Mesendoderm (in vitro differentiated cells): ENCODE results near the gene SLC6A5.

Experiments
- DNase-seq: peaks from one replicate; pipeline ENCODE4 v3.0.0; 2013
- H2AK5ac ChIP-seq: 2 replicates; pipeline ENCODE4 v1.6.1; 2013; ENCODE audit warnings: low read length, inconsistent platforms
- H2BK120ac ChIP-seq: 2 replicates; pipeline ENCODE4 v1.6.1; 2013; ENCODE audit warnings: low read depth, mild to moderate bottlenecking, low read length, moderate library complexity, mixed read lengths
- H2BK15ac ChIP-seq: replicated peaks from 2 replicates; pipeline ENCODE4 v1.6.1; 2013; ENCODE audit warnings: low read depth, mild to moderate bottlenecking, moderate library complexity
- H2BK5ac ChIP-seq: 2 replicates; pipeline ENCODE4 v1.6.1; 2013; ENCODE audit warnings: low read length, inconsistent platforms
- H3K18ac ChIP-seq: 2 replicates; pipeline ENCODE4 v1.6.1; 2013; ENCODE audit warnings: mild to moderate bottlenecking, low read length, mixed read lengths
- H3K23ac ChIP-seq: one replicate; pipeline ENCODE4 v1.6.1; 2013; ENCODE audit warnings: low read length
- H3K27ac ChIP-seq: 2 replicates; pipeline ENCODE4 v1.5.1; 2013; ENCODE audit warnings: low read depth, mild to moderate bottlenecking, inconsistent platforms, low read length, moderate library complexity
- H3K27me3 ChIP-seq: 2 replicates; pipeline ENCODE4 v1.6.1; 2013; ENCODE audit warnings: low read length, control low read depth, mild to moderate bottlenecking, inconsistent platforms; ENCODE audit not compliant: insufficient read depth, poor library complexity
- H3K36me3 ChIP-seq: 2 replicates; pipeline ENCODE4 v1.6.1; 2013; ENCODE audit warnings: low read length, inconsistent platforms; ENCODE audit not compliant: control insufficient read depth, insufficient read depth
- H3K4ac ChIP-seq: one replicate; pipeline ENCODE4 v1.6.1; 2013; ENCODE audit warnings: low read depth, mild to moderate bottlenecking, low read length, moderate library complexity
- H3K4me1 ChIP-seq: 2 replicates; pipeline ENCODE4 v1.6.1; 2013; ENCODE audit warnings: low read depth, low read length, inconsistent platforms; ENCODE audit not compliant: control insufficient read depth
- H3K4me2 ChIP-seq: 2 replicates; pipeline ENCODE4 v1.6.1; 2013; ENCODE audit warnings: low read length
- H3K4me3 ChIP-seq: 2 replicates; pipeline ENCODE4 v1.5.1; 2013; ENCODE audit warnings: mild to moderate bottlenecking, low read length
- H3K56ac ChIP-seq: one replicate; pipeline ENCODE4 v1.6.1; 2013; ENCODE audit warnings: low read length
- H3K79me1 ChIP-seq: 2 replicates; pipeline ENCODE4 v1.6.1; 2013; ENCODE audit warnings: low read length, inconsistent platforms
- H3K79me2 ChIP-seq: 2 replicates; pipeline ENCODE4 v1.6.1; 2013; ENCODE audit warnings: mild to moderate bottlenecking, low read length; ENCODE audit not compliant: control insufficient read depth, insufficient read depth
- H3K9ac ChIP-seq: 2 replicates; pipeline ENCODE4 v1.6.1; 2013; ENCODE audit warnings: low read length, inconsistent platforms
- H4K5ac ChIP-seq: one replicate; pipeline ENCODE4 v1.6.1; 2013; ENCODE audit warnings: low read length
- H4K8ac ChIP-seq: one replicate; pipeline ENCODE4 v1.6.1; 2013; ENCODE audit warnings: low read depth, mild to moderate bottlenecking, control low read depth, low read length, moderate library complexity
- WGBS: extraction: QIAGEN DNeasy Blood & Tissue Kit; methylation state at CpG from one replicate; pipeline ENCODE4 v1.1.7; 2013; ENCODE audit warnings: low lambda C conversion rate, missing lambda C conversion rate; ENCODE audit not compliant: insufficient coverage; ENCODE audit errors: extremely low coverage; 5-methylcytosine and 5-hydroxymethylcytosine counted together

Gene SLC6A5

DNA sequence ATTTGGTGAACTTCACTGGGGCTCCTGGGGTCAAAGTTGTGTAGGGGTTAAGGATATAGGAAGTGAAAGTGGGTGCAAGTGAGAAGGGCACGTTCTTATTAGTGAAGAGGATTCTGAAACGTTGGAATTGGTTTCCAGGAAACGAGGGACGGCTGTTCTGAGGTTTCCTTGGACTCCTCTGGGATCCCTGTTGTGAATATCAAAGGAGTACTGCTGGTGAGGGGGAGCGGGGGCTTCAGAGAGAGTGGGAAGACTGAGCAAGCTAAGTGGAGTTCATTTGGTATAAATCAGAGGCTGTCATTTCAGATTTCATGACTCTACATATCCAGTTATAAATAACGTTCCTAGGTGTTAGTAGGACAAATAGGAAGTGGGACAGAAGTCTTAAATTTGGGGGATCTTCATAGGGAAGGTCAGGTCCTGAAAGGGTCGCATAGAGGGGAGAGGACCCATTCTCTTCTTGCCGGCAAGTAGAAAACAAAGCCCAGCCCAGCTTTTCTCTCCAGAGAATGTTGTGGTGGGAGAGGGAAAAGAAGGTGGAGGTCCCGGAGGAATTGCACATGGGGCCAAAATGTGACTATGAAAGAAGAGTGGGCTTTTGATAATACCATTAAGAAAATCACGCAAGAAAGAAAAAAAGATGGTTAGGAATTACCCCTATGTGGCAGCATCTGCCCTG is 68.9 kb downstream of the SLC6A5 start:
- no peak overlapping the region for H2BK120ac ChIP-seq
- H4K5ac ChIP-seq: no peak overlapping the region
- no peak overlapping the region for H3K4me2 ChIP-seq
- H3K36me3 ChIP-seq: no peaks in the 10 kb centered on the region
- H3K9ac ChIP-seq: no peak overlapping the region
- no peaks in the 10 kb centered on the region for H3K79me2 ChIP-seq
- no peak overlapping the region for H3K18ac ChIP-seq
- no peak overlapping the region for H3K4ac ChIP-seq
- H3K79me1 ChIP-seq: no peaks in the 10 kb centered on the region
- no CpG with 5 or more reads among the region's 10 CpGs for WGBS
- H3K56ac ChIP-seq: no peak overlapping the region
- DNase-seq: no peak
- peaks cover 38% of the 10 kb centered on the region for H3K27me3 ChIP-seq
- peaks cover 3% of the 10 kb centered on the region for H3K4me1 ChIP-seq
- no peak overlapping the region for H3K27ac ChIP-seq
- no peak overlapping the region for H4K8ac ChIP-seq
- no peak overlapping the region for H3K23ac ChIP-seq
- H3K4me3 ChIP-seq: no peak overlapping the region
- H2BK15ac ChIP-seq: no peak overlapping the region
- no peak overlapping the region for H2AK5ac ChIP-seq
- H2BK5ac ChIP-seq: no peak overlapping the region

DNA sequence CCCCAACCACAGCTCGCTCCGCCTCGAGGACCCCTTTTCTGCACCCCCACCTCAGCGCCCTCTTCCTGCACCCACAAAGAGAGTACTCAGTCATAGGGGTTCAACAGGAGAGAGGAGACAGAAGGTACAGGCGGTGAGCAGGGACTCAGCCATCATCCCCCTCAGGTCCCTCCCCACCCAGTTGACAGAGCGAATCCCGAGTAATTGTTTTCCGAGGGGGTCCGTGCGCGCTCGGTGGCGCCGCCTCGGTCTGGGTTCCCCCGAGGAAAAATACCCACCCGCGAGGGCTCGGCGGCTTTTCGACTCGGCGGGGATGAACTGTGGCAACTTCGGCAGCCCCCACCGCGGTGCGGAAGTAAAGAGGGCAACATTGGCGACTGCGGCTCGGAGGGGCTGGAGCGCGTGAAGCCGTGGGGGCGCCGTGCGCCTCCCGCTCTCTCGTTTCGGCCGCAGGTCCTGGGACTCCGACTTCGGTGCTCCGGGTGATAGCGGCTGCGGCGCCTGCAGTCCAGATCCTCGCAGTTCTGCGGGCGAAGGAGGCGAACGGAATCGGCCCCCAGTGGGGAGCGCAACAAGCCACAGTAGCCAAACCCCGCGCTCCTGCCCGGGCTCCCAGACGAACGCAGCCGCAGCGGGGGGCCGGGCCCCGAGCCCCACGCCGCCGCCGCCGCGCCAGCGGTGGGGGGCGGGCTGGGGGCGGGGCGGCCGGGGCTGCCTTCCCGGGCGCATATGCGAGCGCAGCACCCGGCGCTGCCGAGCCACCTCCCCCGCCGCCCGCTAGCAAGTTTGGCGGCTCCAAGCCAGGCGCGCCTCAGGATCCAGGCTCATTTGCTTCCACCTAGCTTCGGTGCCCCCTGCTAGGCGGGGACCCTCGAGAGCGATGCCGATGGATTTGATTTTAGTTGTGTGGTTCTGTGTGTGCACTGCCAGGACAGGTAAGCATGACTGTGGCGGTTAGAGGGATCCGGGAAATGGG is 69.7 kb downstream of the SLC6A5 start, which contains the start of gene NELL1:
TSS of gene NELL1 (plus strand) at position 743 of the 976 bp plus-strand sequence.
- H2BK120ac ChIP-seq: no peak within 1 kb of the TSS
- peak within 1 kb of the TSS; percentile 65 for H3K56ac ChIP-seq
- no peak within 1 kb of the TSS for H2AK5ac ChIP-seq
- peaks cover 38% of the 10 kb centered on the region for H3K27me3 ChIP-seq
- H3K4me3 ChIP-seq: peak within 1 kb of the TSS; percentile 44
- no peak within 1 kb of the TSS for H2BK5ac ChIP-seq
- peak within 1 kb of the TSS; percentile 51 for H3K9ac ChIP-seq
- H3K4me1 ChIP-seq: peaks cover 3% of the 10 kb centered on the region
- H3K18ac ChIP-seq: no peak within 1 kb of the TSS
- no CpG with 5 or more reads among the region's 93 CpGs for WGBS
- H3K79me1 ChIP-seq: no peaks in the 10 kb centered on the region
- H4K8ac ChIP-seq: no peak within 1 kb of the TSS
- peak; percentile 37 for DNase-seq
- H3K27ac ChIP-seq: no peak within 1 kb of the TSS
- H3K36me3 ChIP-seq: no peaks in the 10 kb centered on the region
- H2BK15ac ChIP-seq: no peak within 1 kb of the TSS
- no peaks in the 10 kb centered on the region for H3K79me2 ChIP-seq
- no peak within 1 kb of the TSS for H3K23ac ChIP-seq
- H4K5ac ChIP-seq: no peak within 1 kb of the TSS
- peak within 1 kb of the TSS; percentile 99 for H3K4me2 ChIP-seq
- H3K4ac ChIP-seq: no peak within 1 kb of the TSS

DNA sequence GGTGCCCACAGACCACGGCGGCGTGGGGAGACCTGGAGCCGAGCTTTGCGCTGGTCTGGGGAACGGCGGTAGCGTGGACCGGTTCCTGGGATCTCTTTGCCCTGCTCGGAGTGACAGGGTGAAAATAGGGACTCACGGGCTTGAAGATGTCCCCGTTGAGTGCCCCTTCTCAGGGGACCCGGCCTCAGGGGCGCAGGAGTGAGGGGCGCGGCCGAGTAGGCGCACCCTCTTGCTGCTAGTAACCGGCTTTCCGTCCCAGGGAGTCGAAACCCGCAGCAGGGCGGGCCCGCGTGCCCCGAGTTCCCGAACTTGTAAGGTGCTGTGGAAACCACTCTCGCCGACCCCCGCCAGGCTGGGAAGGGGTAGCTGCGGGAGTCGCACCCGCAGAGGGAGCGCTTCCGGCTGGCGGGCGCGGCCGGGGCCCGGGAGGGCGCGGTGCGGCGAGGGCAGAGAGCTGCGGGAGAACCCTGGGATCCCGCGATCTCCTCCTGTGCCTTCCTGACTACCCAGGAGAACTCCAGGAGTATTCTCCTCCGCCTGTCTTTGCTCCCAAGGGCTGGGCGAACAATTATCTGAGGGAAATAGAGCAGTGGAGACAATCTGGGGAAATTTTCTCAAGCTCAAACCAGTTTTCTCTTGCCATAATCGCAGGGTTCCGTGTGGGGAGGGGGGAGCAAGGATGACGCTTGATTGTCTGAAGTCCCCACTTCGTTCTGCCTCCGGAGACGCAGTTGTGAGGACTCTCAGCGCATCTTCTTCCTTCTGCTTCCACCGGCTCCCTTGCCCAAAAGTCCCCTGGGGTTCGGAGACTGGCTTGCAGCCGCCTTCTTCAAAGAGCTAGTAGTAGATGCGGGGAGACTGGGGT is 70.6 kb downstream of the SLC6A5 start:
- no peak overlapping the region for H4K5ac ChIP-seq
- no peaks in the 10 kb centered on the region for H3K36me3 ChIP-seq
- H3K4me2 ChIP-seq: peak overlapping the region; percentile 99
- H4K8ac ChIP-seq: no peak overlapping the region
- DNase-seq: peak; percentile 30
- no peak overlapping the region for H3K27ac ChIP-seq
- H3K18ac ChIP-seq: no peak overlapping the region
- no peak overlapping the region for H3K4ac ChIP-seq
- H3K23ac ChIP-seq: no peak overlapping the region
- H3K56ac ChIP-seq: peak overlapping the region; percentile 49
- H2AK5ac ChIP-seq: no peak overlapping the region
- no peak overlapping the region for H2BK120ac ChIP-seq
- H2BK15ac ChIP-seq: no peak overlapping the region
- peaks cover 38% of the 10 kb centered on the region for H3K27me3 ChIP-seq
- H2BK5ac ChIP-seq: no peak overlapping the region
- H3K4me3 ChIP-seq: peak overlapping the region; percentile 44
- no CpG with 5 or more reads among the region's 60 CpGs for WGBS
- H3K79me1 ChIP-seq: no peaks in the 10 kb centered on the region
- peaks cover 3% of the 10 kb centered on the region for H3K4me1 ChIP-seq
- H3K9ac ChIP-seq: peak overlapping the region; percentile 51
- H3K79me2 ChIP-seq: no peaks in the 10 kb centered on the region

DNA sequence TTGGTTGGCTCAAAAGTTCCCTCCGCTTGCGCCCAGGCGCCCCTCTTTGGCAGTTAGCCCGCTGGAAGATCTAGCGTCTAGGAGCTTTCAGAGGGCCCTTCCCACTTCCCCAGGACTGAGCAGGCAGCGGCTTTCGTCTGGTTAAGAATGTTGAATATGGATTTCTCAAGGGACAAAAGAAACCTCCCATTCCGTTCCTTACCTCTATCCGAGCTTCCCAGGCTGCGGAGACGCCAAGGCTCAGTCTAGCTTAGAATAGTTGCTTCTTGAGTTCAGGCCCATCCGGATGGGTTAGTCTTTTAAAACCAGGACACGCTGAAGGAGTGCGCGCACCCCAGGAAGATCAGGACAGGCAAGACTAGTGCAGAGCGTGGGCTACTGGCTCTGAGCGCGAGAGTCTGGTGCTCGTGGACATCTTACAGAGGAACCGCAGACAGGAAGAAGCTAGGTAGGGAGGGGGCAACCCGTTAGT is 71.6 kb downstream of the SLC6A5 start:
- no peak overlapping the region for H3K9ac ChIP-seq
- H3K4me2 ChIP-seq: peak overlapping the region; percentile 99
- no peak overlapping the region for H4K5ac ChIP-seq
- H3K27me3 ChIP-seq: peaks cover 38% of the 10 kb centered on the region
- H3K27ac ChIP-seq: no peak overlapping the region
- peaks cover 3% of the 10 kb centered on the region for H3K4me1 ChIP-seq
- no peaks in the 10 kb centered on the region for H3K36me3 ChIP-seq
- no peak overlapping the region for H3K23ac ChIP-seq
- H2BK5ac ChIP-seq: no peak overlapping the region
- no peak overlapping the region for H4K8ac ChIP-seq
- H3K4ac ChIP-seq: no peak overlapping the region
- H3K18ac ChIP-seq: no peak overlapping the region
- H3K56ac ChIP-seq: no peak overlapping the region
- H2AK5ac ChIP-seq: no peak overlapping the region
- H2BK15ac ChIP-seq: no peak overlapping the region
- peak; percentile 30 for DNase-seq
- no peaks in the 10 kb centered on the region for H3K79me2 ChIP-seq
- H2BK120ac ChIP-seq: no peak overlapping the region
- no peaks in the 10 kb centered on the region for H3K79me1 ChIP-seq
- no CpG with 5 or more reads among the region's 21 CpGs for WGBS
- no peak overlapping the region for H3K4me3 ChIP-seq

DNA sequence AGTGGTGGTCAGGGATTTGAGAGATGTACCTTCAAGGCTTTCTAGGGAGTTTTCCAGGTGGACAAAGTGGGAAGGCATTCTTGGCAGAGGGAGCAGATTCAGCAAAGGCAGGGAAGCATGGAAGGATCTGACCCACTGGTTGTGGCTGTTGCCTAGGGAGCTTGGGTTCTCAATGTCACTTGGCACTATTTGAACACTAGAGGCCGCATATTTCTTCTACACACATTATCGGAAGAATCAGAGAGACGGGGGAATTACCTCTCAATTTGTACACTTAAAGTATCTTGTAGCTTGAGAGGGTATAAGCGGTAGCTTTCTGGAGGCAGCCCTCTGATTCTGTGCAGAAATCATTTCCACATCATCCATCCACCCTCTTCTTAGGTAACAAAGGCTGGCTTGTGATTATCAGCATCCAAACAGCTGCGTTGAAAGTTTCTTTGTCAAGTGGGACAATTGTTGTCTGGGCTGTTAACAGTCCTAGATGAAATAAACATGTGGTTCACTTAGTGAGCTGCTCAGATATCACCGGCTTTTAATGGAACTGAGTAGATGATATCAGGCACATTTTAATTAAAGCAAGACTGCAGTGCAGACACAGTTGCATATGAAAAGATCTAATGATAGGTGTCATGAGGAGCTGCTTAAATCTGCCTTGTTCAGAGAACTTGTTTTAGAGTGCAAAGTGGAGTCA is 72.6 kb downstream of the SLC6A5 start:
- peaks cover 38% of the 10 kb centered on the region for H3K27me3 ChIP-seq
- H3K79me1 ChIP-seq: no peaks in the 10 kb centered on the region
- no peak overlapping the region for H4K5ac ChIP-seq
- no peak overlapping the region for H2BK15ac ChIP-seq
- no peak overlapping the region for H3K23ac ChIP-seq
- H2AK5ac ChIP-seq: no peak overlapping the region
- H3K27ac ChIP-seq: no peak overlapping the region
- no peaks in the 10 kb centered on the region for H3K79me2 ChIP-seq
- H4K8ac ChIP-seq: no peak overlapping the region
- H3K4ac ChIP-seq: no peak overlapping the region
- no peak overlapping the region for H3K56ac ChIP-seq
- no peak overlapping the region for H2BK5ac ChIP-seq
- H3K36me3 ChIP-seq: no peaks in the 10 kb centered on the region
- H3K4me2 ChIP-seq: no peak overlapping the region
- DNase-seq: peak; percentile 42
- no CpG with 5 or more reads among the region's 6 CpGs for WGBS
- H2BK120ac ChIP-seq: no peak overlapping the region
- peaks cover 3% of the 10 kb centered on the region for H3K4me1 ChIP-seq
- no peak overlapping the region for H3K18ac ChIP-seq
- H3K4me3 ChIP-seq: no peak overlapping the region
- no peak overlapping the region for H3K9ac ChIP-seq
